ENCODE measurements around the gene SPECC1L. TPM values are rescaled to one million over a fixed set of nuclear protein-coding genes. Genes with fewer than 3 reads are reported as not detected.

SPECC1L gene
- total and polyA plus RNA-seq, 10 of the 15 experiments (the other 5 are each of a cell fraction or from before 2014, with no cell fraction given), result 1.9 to 40.6 (median 19.1) TPM

DNA sequence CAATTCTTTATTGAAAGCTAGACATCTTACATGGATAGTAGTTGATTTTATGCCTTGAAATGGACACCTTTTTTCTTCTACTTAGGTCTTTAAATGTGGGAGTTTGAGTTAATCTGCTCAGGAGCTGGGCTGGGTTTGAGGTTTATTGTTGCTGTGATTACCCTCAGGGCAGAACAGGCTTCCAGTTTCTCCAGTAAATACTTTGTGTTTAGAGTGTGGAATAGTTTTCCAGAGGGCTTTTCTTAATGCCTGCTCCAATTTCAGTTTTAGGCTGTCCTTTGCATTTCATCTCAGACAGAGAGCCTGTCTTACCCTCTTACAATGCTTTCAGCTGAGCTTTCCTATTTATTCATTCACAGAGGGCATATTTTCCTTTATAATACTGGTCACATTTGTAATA is 86.9 kb downstream of the SPECC1L start:
- CTCF ChIA-PET, result interaction anchor here (1.2 kb wide), 1 partner anchor 25 kb away, joined by 4 read pairs; no protein-coding TSS in a partner anchor
- no peak for TF ChIP-seq IKZF1 (conservative IDR thresholded peaks at IDR 0.05)
- TF ChIP-seq, protein P1, sequence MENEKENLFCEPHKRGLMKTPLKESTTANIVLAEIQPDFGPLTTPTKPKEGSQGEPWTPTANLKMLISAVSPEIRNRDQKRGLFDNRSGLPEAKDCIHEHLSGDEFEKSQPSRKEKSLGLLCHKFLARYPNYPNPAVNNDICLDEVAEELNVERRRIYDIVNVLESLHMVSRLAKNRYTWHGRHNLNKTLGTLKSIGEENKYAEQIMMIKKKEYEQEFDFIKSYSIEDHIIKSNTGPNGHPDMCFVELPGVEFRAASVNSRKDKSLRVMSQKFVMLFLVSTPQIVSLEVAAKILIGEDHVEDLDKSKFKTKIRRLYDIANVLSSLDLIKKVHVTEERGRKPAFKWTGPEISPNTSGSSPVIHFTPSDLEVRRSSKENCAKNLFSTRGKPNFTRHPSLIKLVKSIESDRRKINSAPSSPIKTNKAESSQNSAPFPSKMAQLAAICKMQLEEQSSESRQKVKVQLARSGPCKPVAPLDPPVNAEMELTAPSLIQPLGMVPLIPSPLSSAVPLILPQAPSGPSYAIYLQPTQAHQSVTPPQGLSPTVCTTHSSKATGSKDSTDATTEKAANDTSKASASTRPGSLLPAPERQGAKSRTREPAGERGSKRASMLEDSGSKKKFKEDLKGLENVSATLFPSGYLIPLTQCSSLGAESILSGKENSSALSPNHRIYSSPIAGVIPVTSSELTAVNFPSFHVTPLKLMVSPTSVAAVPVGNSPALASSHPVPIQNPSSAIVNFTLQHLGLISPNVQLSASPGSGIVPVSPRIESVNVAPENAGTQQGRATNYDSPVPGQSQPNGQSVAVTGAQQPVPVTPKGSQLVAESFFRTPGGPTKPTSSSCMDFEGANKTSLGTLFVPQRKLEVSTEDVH (IDR thresholded peaks at IDR 0.05; ENCODE audit: low read depth, partially characterized antibody), result no peak
- no peak for TF ChIP-seq SPI1 (IDR thresholded peaks at IDR 0.05; ENCODE audit: borderline replicate concordance, insufficient read depth, low read depth, low read length)
- no peak for TF ChIP-seq SREBF1 (IDR thresholded peaks at IDR 0.05; ENCODE audit: low read length)
- TF ChIP-seq RAD21 (IDR thresholded peaks at IDR 0.05; ENCODE audit: insufficient read depth, low read depth, low read length), result no peak
- no peak for TF ChIP-seq DPF2 (IDR thresholded peaks at IDR 0.05)
- no peak for TF ChIP-seq ZZZ3 (IDR thresholded peaks at IDR 0.05; ENCODE audit: control insufficient read depth, insufficient read length, low read depth)
- no peak for TF ChIP-seq BCL11A (IDR thresholded peaks at IDR 0.05; ENCODE audit: low read depth, low read length)
- TF ChIP-seq, protein P2, sequence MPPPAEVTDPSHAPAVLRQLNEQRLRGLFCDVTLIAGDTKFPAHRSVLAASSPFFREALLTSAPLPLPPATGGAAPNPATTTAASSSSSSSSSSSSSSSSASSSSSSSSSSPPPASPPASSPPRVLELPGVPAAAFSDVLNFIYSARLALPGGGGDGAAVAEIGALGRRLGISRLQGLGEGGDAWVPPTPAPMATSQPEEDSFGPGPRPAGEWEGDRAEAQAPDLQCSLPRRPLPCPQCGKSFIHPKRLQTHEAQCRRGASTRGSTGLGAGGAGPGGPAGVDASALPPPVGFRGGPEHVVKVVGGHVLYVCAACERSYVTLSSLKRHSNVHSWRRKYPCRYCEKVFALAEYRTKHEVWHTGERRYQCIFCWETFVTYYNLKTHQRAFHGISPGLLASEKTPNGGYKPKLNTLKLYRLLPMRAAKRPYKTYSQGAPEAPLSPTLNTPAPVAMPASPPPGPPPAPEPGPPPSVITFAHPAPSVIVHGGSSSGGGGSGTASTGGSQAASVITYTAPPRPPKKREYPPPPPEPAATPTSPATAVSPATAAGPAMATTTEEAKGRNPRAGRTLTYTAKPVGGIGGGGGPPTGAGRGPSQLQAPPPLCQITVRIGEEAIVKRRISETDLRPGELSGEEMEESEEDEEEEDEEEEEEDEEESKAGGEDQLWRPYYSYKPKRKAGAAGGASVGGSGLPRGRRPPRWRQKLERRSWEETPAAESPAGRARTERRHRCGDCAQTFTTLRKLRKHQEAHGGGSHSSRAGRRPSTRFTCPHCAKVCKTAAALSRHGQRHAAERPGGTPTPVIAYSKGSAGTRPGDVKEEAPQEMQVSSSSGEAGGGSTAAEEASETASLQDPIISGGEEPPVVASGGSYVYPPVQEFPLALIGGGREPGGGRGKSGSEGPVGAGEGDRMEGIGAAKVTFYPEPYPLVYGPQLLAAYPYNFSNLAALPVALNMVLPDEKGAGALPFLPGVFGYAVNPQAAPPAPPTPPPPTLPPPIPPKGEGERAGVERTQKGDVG (CRISPR knock-in tag; IDR thresholded peaks at IDR 0.05), result no peak
- TF ChIP-seq, protein P3, sequence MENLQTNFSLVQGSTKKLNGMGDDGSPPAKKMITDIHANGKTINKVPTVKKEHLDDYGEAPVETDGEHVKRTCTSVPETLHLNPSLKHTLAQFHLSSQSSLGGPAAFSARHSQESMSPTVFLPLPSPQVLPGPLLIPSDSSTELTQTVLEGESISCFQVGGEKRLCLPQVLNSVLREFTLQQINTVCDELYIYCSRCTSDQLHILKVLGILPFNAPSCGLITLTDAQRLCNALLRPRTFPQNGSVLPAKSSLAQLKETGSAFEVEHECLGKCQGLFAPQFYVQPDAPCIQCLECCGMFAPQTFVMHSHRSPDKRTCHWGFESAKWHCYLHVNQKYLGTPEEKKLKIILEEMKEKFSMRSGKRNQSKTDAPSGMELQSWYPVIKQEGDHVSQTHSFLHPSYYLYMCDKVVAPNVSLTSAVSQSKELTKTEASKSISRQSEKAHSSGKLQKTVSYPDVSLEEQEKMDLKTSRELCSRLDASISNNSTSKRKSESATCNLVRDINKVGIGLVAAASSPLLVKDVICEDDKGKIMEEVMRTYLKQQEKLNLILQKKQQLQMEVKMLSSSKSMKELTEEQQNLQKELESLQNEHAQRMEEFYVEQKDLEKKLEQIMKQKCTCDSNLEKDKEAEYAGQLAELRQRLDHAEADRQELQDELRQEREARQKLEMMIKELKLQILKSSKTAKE (IDR thresholded peaks at IDR 0.05; ENCODE audit: low read depth, poor library complexity, severe bottlenecking), result no peak
- no peak for TF ChIP-seq JUND (IDR thresholded peaks at IDR 0.05; ENCODE audit: low read depth, low read length)
- no peak for TF ChIP-seq RB1 (IDR thresholded peaks at IDR 0.05; ENCODE audit: borderline replicate concordance)
- no peak for TF ChIP-seq IKZF2 (IDR thresholded peaks at IDR 0.05)
- no peak for TF ChIP-seq MTA2 (IDR thresholded peaks at IDR 0.05; ENCODE audit: low read depth)
- Histone ChIP-seq H3K4me2 (ENCODE audit: control insufficient read depth, insufficient read depth) (no peak overlapping the region), H3K79me2 (ENCODE audit: control insufficient read depth, insufficient read depth, low read length) (no peaks in the 10 kb centered on the region), H3K27ac (ENCODE audit: control insufficient read depth, insufficient read depth) (no peak overlapping the region), H3K4me3 (no peak overlapping the region), H4K20me1 (ENCODE audit: control insufficient read depth, insufficient read depth) (no peaks in the 10 kb centered on the region), H3K36me3 (ENCODE audit: control insufficient read depth in 2 of 2, insufficient read depth in 2 of 2, low read length in 1 of 2) (peaks cover 6 to 7% of the 10 kb centered on the region in 2 experiments; a peak in 3 of 4 replicates), H3K27me3 (replicated peaks in 1 of 2; ENCODE audit: control insufficient read depth in 2 of 2, insufficient read depth in 2 of 2, low read length in 1 of 2) (no peaks in the 10 kb centered on the region), H3K4me1 (ENCODE audit: control insufficient read depth, insufficient read depth, low read length) (no peaks in the 10 kb centered on the region), H2AFZ (ENCODE audit: control insufficient read depth, low read depth, low read length) (no peak overlapping the region), H3K9me3 (replicated peaks; ENCODE audit: control insufficient read depth, insufficient read depth, low read length) (peaks cover 3% of the 10 kb centered on the region; the same call in 1 of the 3 replicates), H3K9ac (ENCODE audit: control insufficient read depth, insufficient read depth, low read length) (no peak overlapping the region)
- DNase-seq (ENCODE audit: low read depth, low spot score), result no peak
- intact Hi-C loops (cut with micrococcal nuclease; ENCODE audit: unreplicated experiment), result no loop called here
- ATAC-seq, result no peak
- SMC1A ChIA-PET (ENCODE audit: uncharacterized antibody, unreplicated experiment), result interaction anchor here (0.6 to 1.3 kb wide), 2 partner anchors 29 to 164 kb away, joined by 3 to 4 read pairs; no protein-coding TSS in a partner anchor
- POLR2A ChIA-PET, result interaction anchor here (0.5 kb wide), 1 partner anchor 147 kb away, joined by 4 read pairs; no protein-coding TSS in a partner anchor
- BruUV-seq (replicated peaks), result no TSS peak
- RAD21 ChIA-PET (ENCODE audit: unreplicated experiment), result no interaction called here
- in situ Hi-C loops (cut with MboI), result no loop called here
- no peak for FAIRE-seq
